CD4-positive, alpha-beta T cell (primary cell): Measurements from ENCODE around the gene PRKRA. TPM values are rescaled to one million over a fixed set of nuclear protein-coding genes. Genes with fewer than 3 reads are reported as not detected.
A peak's percentile ranks its signal among the peaks of the same experiment; 100 is the strongest.

Experiments
- ATAC-seq: fragments of 200-7000 bp; cut with Tn5 transposase; one replicate; pipeline ENCODE4 v1.10.0; 2022; ENCODE audit warnings: mild to moderate bottlenecking; ENCODE audit not compliant: poor library complexity
- CTCF ChIA-PET: fragments of 350-600 bp; sonication (Branson Sonifier 250); formaldehyde crosslinking; loops from one replicate; lab custom pipeline; 2021; ENCODE audit warnings: antibody characterized with exemption, inconsistent platforms; lab: Charles Lee
- POLR2A ChIA-PET: fragments of 350-600 bp; sonication (Branson Sonifier 250); formaldehyde crosslinking; loops from one replicate; lab custom pipeline; 2021; ENCODE audit warnings: antibody characterized with exemption, inconsistent platforms; lab: Charles Lee
- DNase-seq, 14 experiments: peaks; one replicate each; pipeline ENCODE4 v3.0.0-alpha.2; 2013 to 2020; ENCODE audit warnings: mixed read lengths in 2 of 14
- H3K27ac ChIP-seq, 2 donors: one replicate each; pipeline versions ENCODE4 v1.5.1 to v1.7.0; 2013; ENCODE audit warnings: low read length in 2 of 2, low read depth in 1 of 2, mild to moderate bottlenecking in 1 of 2
- H3K27me3 ChIP-seq, 2 experiments: 1 replicate in 1 of 2; 2 replicates in 1 of 2; pipeline versions ENCODE4 v1.6.1 to v1.7.0; 2013; ENCODE audit warnings: low read length in 2 of 2, control low read depth in 1 of 2, mild to moderate bottlenecking in 1 of 2, moderate library complexity in 1 of 2; ENCODE audit not compliant: insufficient read depth in 2 of 2, control insufficient read depth in 1 of 2
- H3K36me3 ChIP-seq: one replicate; pipeline ENCODE4 v1.6.1; 2013; ENCODE audit warnings: low read length, control low read depth; ENCODE audit not compliant: insufficient read depth
- H3K4me1 ChIP-seq: one replicate; pipeline ENCODE4 v1.6.1; 2013; ENCODE audit warnings: low read length, control low read depth; ENCODE audit not compliant: insufficient read depth
- H3K4me3 ChIP-seq: one replicate; pipeline ENCODE4 v1.5.1; 2013; ENCODE audit warnings: mild to moderate bottlenecking, low read length, moderate library complexity
- H3K9me3 ChIP-seq, 2 experiments: 1 replicate in 1 of 2; 2 replicates in 1 of 2; pipeline versions ENCODE4 v1.6.1 to v1.7.0; 2013; ENCODE audit warnings: low read length in 2 of 2, mild to moderate bottlenecking in 2 of 2, control low read depth in 1 of 2, moderate library complexity in 1 of 2; ENCODE audit not compliant: control insufficient read depth in 1 of 2, insufficient read depth in 1 of 2
- H3K27ac Mint-ChIP-seq: one replicate; pipeline ENCODE4 v1.8.0; 2020; ENCODE audit warnings: mixed read lengths
- H3K27me3 Mint-ChIP-seq: one replicate; pipeline ENCODE4 v1.8.0; 2021; ENCODE audit warnings: mixed read lengths
- H3K36me3 Mint-ChIP-seq: one replicate; pipeline ENCODE4 v1.8.0; 2021; ENCODE audit warnings: low read depth, mixed read lengths
- H3K4me1 Mint-ChIP-seq: one replicate; pipeline ENCODE4 v1.8.0; 2021; ENCODE audit warnings: low read depth, mixed read lengths
- H3K4me3 Mint-ChIP-seq: one replicate; pipeline ENCODE4 v1.8.0; 2020; ENCODE audit warnings: mild to moderate bottlenecking, mixed read lengths
- H3K9me3 Mint-ChIP-seq: one replicate; pipeline ENCODE4 v1.8.0; 2020; ENCODE audit warnings: mixed read lengths
- intact Hi-C, 2 experiments: fragments of 100-400 bp; cut with DNase I in 1 of 2; cut with micrococcal nuclease in 1 of 2; formaldehyde crosslinking; loops; one replicate each; pipeline versions ENCODE4 v1.15.1 to v1.9.0; 2023 to 2025; cut with DNase I, micrococcal nuclease
- total RNA-seq, 174 experiments: library from RNA in 2 of 174; stranded (reverse) in 2 of 174; gene quantifications; one replicate each; pipeline ENCODE4 v1.2.3 and lab custom pipeline; 2021 to 2026
- TF ChIP-seq, protein P1 (sequence below): fragments of 200-600 bp; IDR thresholded peaks from one replicate; pipeline ENCODE4 v1.8.0; 2022; ENCODE audit warnings: antibody characterized with exemption, mild to moderate bottlenecking

The PRKRA gene
- total RNA-seq, 2 experiments from 2014 or later = 118 to 120 TPM

DNA sequence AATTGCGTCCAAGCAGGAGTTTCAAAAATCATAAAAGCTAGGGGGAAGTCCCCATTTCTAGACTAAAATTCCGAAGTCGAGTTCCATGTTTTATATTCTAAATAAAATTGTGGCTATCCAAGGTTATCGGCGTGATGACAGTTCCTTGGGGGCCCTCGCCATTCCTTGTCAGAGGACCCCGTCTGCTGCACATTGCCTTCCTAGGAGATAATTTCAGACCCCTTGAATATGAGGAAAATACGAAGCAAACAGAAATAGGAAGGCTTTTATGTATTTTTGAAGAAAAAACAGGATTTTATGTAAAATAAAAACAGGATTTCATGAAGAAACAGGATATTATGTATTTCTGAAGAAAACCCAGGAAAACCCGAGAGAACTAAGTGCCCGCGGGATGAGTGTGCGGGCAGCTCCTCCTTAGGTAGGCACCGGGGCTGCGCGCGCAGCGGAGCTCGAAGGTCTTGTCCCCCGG is 28.8 kb upstream of the PRKRA start:
- Mint-ChIP-seq H3K36me3 (peaks cover 10% of the 10 kb centered on the region), H3K4me1 (peaks cover 57% of the 10 kb centered on the region), H3K27ac (peak overlapping the region; percentile 91), H3K4me3 (peak overlapping the region; percentile 96), H3K9me3 (no peaks in the 10 kb centered on the region), H3K27me3 (no peaks in the 10 kb centered on the region)
- TF ChIP-seq, protein P1, sequence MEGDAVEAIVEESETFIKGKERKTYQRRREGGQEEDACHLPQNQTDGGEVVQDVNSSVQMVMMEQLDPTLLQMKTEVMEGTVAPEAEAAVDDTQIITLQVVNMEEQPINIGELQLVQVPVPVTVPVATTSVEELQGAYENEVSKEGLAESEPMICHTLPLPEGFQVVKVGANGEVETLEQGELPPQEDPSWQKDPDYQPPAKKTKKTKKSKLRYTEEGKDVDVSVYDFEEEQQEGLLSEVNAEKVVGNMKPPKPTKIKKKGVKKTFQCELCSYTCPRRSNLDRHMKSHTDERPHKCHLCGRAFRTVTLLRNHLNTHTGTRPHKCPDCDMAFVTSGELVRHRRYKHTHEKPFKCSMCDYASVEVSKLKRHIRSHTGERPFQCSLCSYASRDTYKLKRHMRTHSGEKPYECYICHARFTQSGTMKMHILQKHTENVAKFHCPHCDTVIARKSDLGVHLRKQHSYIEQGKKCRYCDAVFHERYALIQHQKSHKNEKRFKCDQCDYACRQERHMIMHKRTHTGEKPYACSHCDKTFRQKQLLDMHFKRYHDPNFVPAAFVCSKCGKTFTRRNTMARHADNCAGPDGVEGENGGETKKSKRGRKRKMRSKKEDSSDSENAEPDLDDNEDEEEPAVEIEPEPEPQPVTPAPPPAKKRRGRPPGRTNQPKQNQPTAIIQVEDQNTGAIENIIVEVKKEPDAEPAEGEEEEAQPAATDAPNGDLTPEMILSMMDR = no peak
- peak overlapping the region; percentile 43 to 74 for H3K27ac ChIP-seq
- ATAC-seq (no peak), DNase-seq (no peak)
- H3K9me3 ChIP-seq = no peaks in the 10 kb centered on the region
- no peaks in the 10 kb centered on the region for H3K27me3 ChIP-seq
- no peaks in the 10 kb centered on the region for H3K36me3 ChIP-seq
- H3K4me1 ChIP-seq = peaks cover 49% of the 10 kb centered on the region
- peak overlapping the region; percentile 74 for H3K4me3 ChIP-seq
- CTCF ChIA-PET = interaction anchor here (1.5 to 2.3 kb wide), 2 partner anchors 29 to 37 kb away, joined by 3 to 10 read pairs; partner anchors contain the start of genes PJVK and PRKRA
- intact Hi-C loops = loop anchor here (2.0 to 5.0 kb wide), 3 partner anchors 29 to 43 kb away; partner anchors contain the start of genes PJVK (in 1 of the 2) and PRKRA (in 1 of the 2)
- POLR2A ChIA-PET = interaction anchor here (0.5 to 3.2 kb wide), 5 partner anchors 14 to 783 kb away, joined by 3 to 38 read pairs (median 3); partner anchors contain the start of genes PJVK and PRKRA

DNA sequence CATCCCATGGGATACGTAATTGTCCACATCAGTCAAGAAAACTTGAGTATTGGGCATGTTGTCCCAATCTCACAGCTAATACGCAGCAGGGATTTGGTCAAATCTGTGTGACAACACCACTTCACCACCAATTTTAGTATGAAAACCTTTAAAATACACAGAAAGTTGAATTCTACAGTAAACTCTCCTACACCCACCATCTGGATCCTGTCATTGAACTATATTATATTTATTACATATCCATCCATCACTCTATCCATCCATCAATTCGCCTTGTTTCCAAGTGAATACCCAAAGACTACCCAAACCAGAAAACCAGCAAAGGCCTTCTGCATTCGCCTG is 28.3 kb upstream of the PRKRA start:
- DNase-seq (peak in 1 of 14 experiments; percentile 22), ATAC-seq (no peak)
- intact Hi-C loops = loop anchor here in 1 of 2 experiments (2.0 kb wide), 2 partner anchors 28 to 44 kb away; partner anchors contain the start of genes PJVK and PRKRA
- H3K27me3 Mint-ChIP-seq = no peaks in the 10 kb centered on the region
- CTCF ChIA-PET = interaction anchor here (1.5 to 2.3 kb wide), 2 partner anchors 28 to 37 kb away, joined by 3 to 10 read pairs; partner anchors contain the start of genes PJVK and PRKRA
- peaks cover 10% of the 10 kb centered on the region for H3K36me3 Mint-ChIP-seq
- peak overlapping the region; percentile 96 for H3K4me3 Mint-ChIP-seq
- TF ChIP-seq, protein P1 = no peak
- peak overlapping the region; percentile 76 to 83 for H3K27ac ChIP-seq
- no peaks in the 10 kb centered on the region for H3K27me3 ChIP-seq
- POLR2A ChIA-PET = interaction anchor here (0.9 to 3.2 kb wide), 4 partner anchors 14 to 44 kb away, joined by 3 to 38 read pairs (median 4); partner anchors contain the start of genes PJVK and PRKRA
- H3K4me3 ChIP-seq = peak overlapping the region; percentile 66
- H3K36me3 ChIP-seq = no peaks in the 10 kb centered on the region
- H3K9me3 ChIP-seq = no peaks in the 10 kb centered on the region
- peaks cover 44% of the 10 kb centered on the region for H3K4me1 ChIP-seq
- H3K27ac Mint-ChIP-seq = peak overlapping the region; percentile 91
- no peaks in the 10 kb centered on the region for H3K9me3 Mint-ChIP-seq
- peaks cover 52% of the 10 kb centered on the region for H3K4me1 Mint-ChIP-seq

DNA sequence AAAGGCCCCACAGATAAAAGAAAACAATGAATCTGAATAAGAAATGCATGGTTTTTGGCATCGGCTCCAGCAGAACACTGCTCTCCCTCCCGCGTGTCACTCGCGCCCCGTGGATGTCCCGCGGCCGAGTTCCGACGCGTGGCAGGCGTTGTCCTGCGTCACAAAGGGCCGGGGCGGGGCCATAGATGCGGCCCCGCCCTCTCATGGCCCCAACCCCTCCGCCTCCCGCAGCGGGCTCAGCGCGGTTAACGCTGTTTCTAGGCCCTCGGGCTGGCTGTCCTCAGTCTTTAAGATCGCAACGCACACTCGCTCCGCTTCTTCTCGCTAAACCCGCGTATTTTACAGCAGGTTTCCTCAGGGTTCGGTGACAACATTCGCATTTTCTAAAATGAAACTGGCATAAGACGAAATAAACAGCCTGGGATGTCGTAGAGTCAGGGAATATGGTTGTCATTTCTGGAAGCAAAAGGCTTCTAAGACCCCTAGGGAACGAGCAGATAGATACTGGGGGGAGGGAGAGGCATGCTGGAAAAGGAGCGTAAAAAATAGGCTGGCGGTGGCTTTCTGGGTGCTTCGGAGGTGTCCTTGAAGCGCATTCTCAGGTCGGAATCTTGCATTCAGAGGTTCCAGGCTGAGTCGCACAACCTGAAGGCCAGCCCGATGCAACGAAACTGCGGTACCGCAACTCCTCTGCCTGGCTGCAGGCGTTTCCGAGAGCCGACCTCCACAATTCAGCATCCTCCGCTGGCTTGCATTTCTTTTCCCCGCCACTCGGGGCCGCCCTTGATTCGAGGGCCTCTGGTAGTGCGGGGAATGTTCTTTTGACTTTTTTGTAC is 27.7 kb upstream of the PRKRA start, which contains the start of gene FKBP7:
Gene FKBP7 (minus strand): TSS at position 162 of the 836 bp plus-strand sequence. CDS start 101 bp downstream, at position 61.
- Histone ChIP-seq H3K9me3 (no peaks in the 10 kb centered on the region), H3K27me3 (no peaks in the 10 kb centered on the region), H3K4me1 (peaks cover 42% of the 10 kb centered on the region), H3K4me3 (peak within 1 kb of the TSS; percentile 66), H3K27ac (peak within 1 kb of the TSS; percentile 76 to 83), H3K36me3 (no peaks in the 10 kb centered on the region)
- Mint-ChIP-seq H3K9me3 (no peaks in the 10 kb centered on the region), H3K4me1 (peaks cover 46% of the 10 kb centered on the region), H3K27me3 (no peaks in the 10 kb centered on the region), H3K4me3 (peak within 1 kb of the TSS; percentile 96), H3K36me3 (peaks cover 10% of the 10 kb centered on the region), H3K27ac (peak within 1 kb of the TSS; percentile 91)
- ATAC-seq = peak; percentile 82
- TF ChIP-seq, protein P1 = peak; percentile 81
- CTCF ChIA-PET = interaction anchor here (1.5 to 2.3 kb wide), 2 partner anchors 28 to 38 kb away, joined by 3 to 10 read pairs; partner anchors contain the start of genes PJVK and PRKRA
- intact Hi-C loops = loop anchor here in 1 of 2 experiments (2.0 kb wide), 2 partner anchors 28 to 44 kb away; partner anchors contain the start of genes PJVK and PRKRA
- POLR2A ChIA-PET = interaction anchor here (0.7 to 3.2 kb wide), 3 partner anchors 20 to 28 kb away, joined by 3 to 38 read pairs (median 5); partner anchors contain the start of genes PJVK and PRKRA
- peak; percentile 74 to 95 (median 82) for DNase-seq
